SK-N-SH treated with all-trans-retinoic acid at 6 μM for 48 hours (cell line): ENCODE data around the gene GRID1.

Experiments used
- ATAC-seq: fragments of 200-7000 bp; cut with Tn5 transposase; 3 replicates; pipeline ENCODE4 v1.9.1; 2020; ENCODE audit warnings: mild to moderate bottlenecking, moderate library complexity
- BACH2 ChIP-seq: fragments of 250-450 bp; sonication (Bioruptor Pico); IDR thresholded peaks from 2 replicates; pipeline ENCODE4 v1.9.0; 2021; ENCODE audit warnings: mild to moderate bottlenecking, borderline replicate concordance
- CSRNP3 ChIP-seq: fragments of 250-450 bp; sonication (Bioruptor Pico); IDR thresholded peaks from 2 replicates; pipeline ENCODE4 v1.5.1; 2021; ENCODE audit warnings: mild to moderate bottlenecking, moderate library complexity
- ESRRG ChIP-seq: fragments of 250-450 bp; sonication (Bioruptor Pico); IDR thresholded peaks from 2 replicates; pipeline ENCODE4 v1.6.1; 2021; ENCODE audit warnings: mild to moderate bottlenecking
- GLIS3 ChIP-seq: fragments of 250-450 bp; sonication (Bioruptor Pico); IDR thresholded peaks from 2 replicates; pipeline ENCODE4 v1.5.0; 2020; ENCODE audit warnings: mild to moderate bottlenecking, moderate library complexity
- OSR1 ChIP-seq: fragments of 250-450 bp; sonication (Bioruptor Pico); IDR thresholded peaks from 2 replicates; pipeline ENCODE4 v1.8.0; 2022; ENCODE audit warnings: moderate library complexity, mild to moderate bottlenecking, inconsistent platforms
- POU6F1 ChIP-seq: fragments of 250-450 bp; sonication (Bioruptor Pico); IDR thresholded peaks from 2 replicates; pipeline ENCODE4 v1.8.0; 2021; ENCODE audit warnings: low read depth, mild to moderate bottlenecking, moderate library complexity, borderline replicate concordance
- RARB ChIP-seq: fragments of 250-450 bp; sonication (Bioruptor Pico); IDR thresholded peaks from 2 replicates; pipeline ENCODE4 v1.8.0; 2021; ENCODE audit warnings: mild to moderate bottlenecking, moderate library complexity
- SNAI2 ChIP-seq: fragments of 250-450 bp; sonication (Bioruptor Pico); IDR thresholded peaks from 2 replicates; pipeline ENCODE4 v1.5.0; 2020; ENCODE audit warnings: mild to moderate bottlenecking, moderate library complexity
- TCF4 ChIP-seq: fragments of 250-450 bp; sonication (Bioruptor Pico); IDR thresholded peaks from 2 replicates; pipeline ENCODE4 v1.8.0; 2021; ENCODE audit warnings: mild to moderate bottlenecking, moderate library complexity, borderline replicate concordance
- TOX ChIP-seq: fragments of 250-450 bp; sonication (Bioruptor Pico); IDR thresholded peaks from 2 replicates; pipeline ENCODE4 v1.8.0; 2021; ENCODE audit warnings: mild to moderate bottlenecking, moderate library complexity, borderline replicate concordance
- TSHZ2 ChIP-seq: fragments of 250-450 bp; sonication (Bioruptor Pico); IDR thresholded peaks from 2 replicates; pipeline ENCODE4 v1.5.0; 2020; ENCODE audit warnings: mild to moderate bottlenecking, moderate library complexity
- ZFP3 ChIP-seq: fragments of 250-450 bp; sonication (Bioruptor Pico); IDR thresholded peaks from 2 replicates; pipeline ENCODE4 v1.5.0; 2020; ENCODE audit warnings: mild to moderate bottlenecking, moderate library complexity
- ZFP30 ChIP-seq: fragments of 450-650 bp; formaldehyde crosslinking; IDR thresholded peaks from 2 replicates; pipeline ENCODE4 v1.5.0; 2022; ENCODE audit warnings: mild to moderate bottlenecking, moderate library complexity
- ZNF70 ChIP-seq: fragments of 450-650 bp; formaldehyde crosslinking; IDR thresholded peaks from 2 replicates; pipeline ENCODE4 v1.5.0; 2020; ENCODE audit warnings: mild to moderate bottlenecking, moderate library complexity
- ZNF8 ChIP-seq: fragments of 450-650 bp; formaldehyde crosslinking; IDR thresholded peaks from 2 replicates; pipeline ENCODE4 v1.5.0; 2020; ENCODE audit warnings: mild to moderate bottlenecking, moderate library complexity
- TF ChIP-seq, protein P1 (sequence below): fragments of 250-450 bp; sonication (Bioruptor Pico); IDR thresholded peaks from 2 replicates; pipeline ENCODE4 v1.8.0; 2020; ENCODE audit warnings: mild to moderate bottlenecking, moderate library complexity, borderline replicate concordance
- TF ChIP-seq, protein P2 (sequence below): fragments of 250-450 bp; sonication (Bioruptor Pico); IDR thresholded peaks from 2 replicates; pipeline ENCODE4 v1.5.1; 2020; ENCODE audit warnings: low read depth, mild to moderate bottlenecking, moderate library complexity

GRID1 gene

GRCh38 chr10:86027346-86027745, 339.2 kb downstream of the GRID1 start (continued):
- TF ChIP-seq, protein P1, sequence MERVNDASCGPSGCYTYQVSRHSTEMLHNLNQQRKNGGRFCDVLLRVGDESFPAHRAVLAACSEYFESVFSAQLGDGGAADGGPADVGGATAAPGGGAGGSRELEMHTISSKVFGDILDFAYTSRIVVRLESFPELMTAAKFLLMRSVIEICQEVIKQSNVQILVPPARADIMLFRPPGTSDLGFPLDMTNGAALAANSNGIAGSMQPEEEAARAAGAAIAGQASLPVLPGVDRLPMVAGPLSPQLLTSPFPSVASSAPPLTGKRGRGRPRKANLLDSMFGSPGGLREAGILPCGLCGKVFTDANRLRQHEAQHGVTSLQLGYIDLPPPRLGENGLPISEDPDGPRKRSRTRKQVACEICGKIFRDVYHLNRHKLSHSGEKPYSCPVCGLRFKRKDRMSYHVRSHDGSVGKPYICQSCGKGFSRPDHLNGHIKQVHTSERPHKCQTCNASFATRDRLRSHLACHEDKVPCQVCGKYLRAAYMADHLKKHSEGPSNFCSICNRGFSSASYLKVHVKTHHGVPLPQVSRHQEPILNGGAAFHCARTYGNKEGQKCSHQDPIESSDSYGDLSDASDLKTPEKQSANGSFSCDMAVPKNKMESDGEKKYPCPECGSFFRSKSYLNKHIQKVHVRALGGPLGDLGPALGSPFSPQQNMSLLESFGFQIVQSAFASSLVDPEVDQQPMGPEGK (CRISPR knock-in tag): no peak
- TF ChIP-seq BACH2 (CRISPR knock-in tag) (no peak), ZNF70 (CRISPR knock-in tag) (no peak), ESRRG (no peak), TSHZ2 (no peak), ZFP3 (CRISPR knock-in tag) (no peak)

- no peak for TF ChIP-seq TSHZ2
- ATAC-seq: no peak
These were observed 341.1 kb downstream of the GRID1 start for GRCh38 chr10:86025509-86025908.

DNA sequence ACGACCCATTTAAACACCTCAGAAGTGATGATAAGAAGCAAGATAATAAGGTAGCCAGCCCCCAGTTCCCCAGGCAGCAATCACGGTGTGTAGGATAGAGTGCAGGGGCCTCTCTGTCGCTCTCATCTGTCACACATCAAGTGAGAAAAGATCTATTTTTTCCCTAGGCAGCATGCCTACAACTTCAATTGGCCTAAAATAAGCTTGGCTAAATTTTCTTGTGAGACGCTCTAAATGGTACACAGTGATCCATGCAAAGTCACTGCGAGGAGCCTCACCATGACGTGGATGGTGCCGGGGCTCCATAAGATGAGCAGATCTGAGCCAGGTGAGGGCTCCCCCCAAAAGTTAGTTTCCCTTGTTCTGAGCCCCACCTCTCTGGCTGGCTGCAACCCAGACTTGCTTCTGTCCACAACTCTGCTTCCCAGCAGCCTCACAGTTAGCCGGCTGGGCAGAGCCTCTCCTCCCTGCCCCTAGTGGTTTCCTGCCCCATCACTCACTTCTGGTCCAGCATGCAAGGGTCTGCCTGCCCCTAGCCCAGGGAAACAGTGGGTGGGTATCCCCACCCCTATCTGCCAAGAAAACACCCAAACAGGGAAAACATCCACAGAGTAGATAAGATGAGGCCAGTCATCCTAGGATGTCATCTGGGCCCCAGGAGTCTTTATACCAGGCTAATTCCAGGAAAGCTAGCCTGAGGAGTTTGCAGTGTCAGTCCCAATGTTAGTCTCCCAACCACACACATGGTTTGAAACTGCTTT, 342.1 kb downstream of the GRID1 start:
- no peak for ATAC-seq
- TF ChIP-seq ESRRG (no peak), RARB (CRISPR knock-in tag) (no peak), OSR1 (CRISPR knock-in tag) (no peak), ZFP30 (CRISPR knock-in tag) (no peak), CSRNP3 (CRISPR knock-in tag) (no peak), TCF4 (CRISPR knock-in tag) (no peak)
- TF ChIP-seq, protein P1 (CRISPR knock-in tag): no peak

GRCh38 chr10:86023931-86024280, 342.7 kb downstream of the GRID1 start:
- no peak for ATAC-seq
- no peak for TF ChIP-seq OSR1 (CRISPR knock-in tag)
- no peak for TF ChIP-seq ZFP3 (CRISPR knock-in tag)
- TF ChIP-seq SNAI2: no peak
- TF ChIP-seq ZNF8: no peak
- TF ChIP-seq, protein P2, sequence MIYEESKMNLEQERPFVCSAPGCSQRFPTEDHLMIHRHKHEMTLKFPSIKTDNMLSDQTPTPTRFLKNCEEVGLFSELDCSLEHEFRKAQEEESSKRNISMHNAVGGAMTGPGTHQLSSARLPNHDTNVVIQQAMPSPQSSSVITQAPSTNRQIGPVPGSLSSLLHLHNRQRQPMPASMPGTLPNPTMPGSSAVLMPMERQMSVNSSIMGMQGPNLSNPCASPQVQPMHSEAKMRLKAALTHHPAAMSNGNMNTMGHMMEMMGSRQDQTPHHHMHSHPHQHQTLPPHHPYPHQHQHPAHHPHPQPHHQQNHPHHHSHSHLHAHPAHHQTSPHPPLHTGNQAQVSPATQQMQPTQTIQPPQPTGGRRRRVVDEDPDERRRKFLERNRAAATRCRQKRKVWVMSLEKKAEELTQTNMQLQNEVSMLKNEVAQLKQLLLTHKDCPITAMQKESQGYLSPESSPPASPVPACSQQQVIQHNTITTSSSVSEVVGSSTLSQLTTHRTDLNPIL (CRISPR knock-in tag): no peak
- no peak for TF ChIP-seq POU6F1
- no peak for TF ChIP-seq ZFP30 (CRISPR knock-in tag)
- no peak for TF ChIP-seq TOX
- no peak for TF ChIP-seq GLIS3 (CRISPR knock-in tag)
- no peak for TF ChIP-seq BACH2 (CRISPR knock-in tag)
- no peak for TF ChIP-seq ESRRG
- TF ChIP-seq TSHZ2: no peak
